GM06990 (cell line): ENCODE results near the gene MYL12B.

Experiments used
- DNase-seq: peaks from one replicate; pipeline ENCODE4 v3.0.0-alpha.2; 2011; ENCODE audit not compliant: insufficient read length; ENCODE audit errors: extremely low read depth
- H3K27me3 ChIP-seq: replicated peaks from 2 replicates; pipeline ENCODE4 v1.6.0; 2011; ENCODE audit warnings: low read length; ENCODE audit not compliant: control insufficient read depth, insufficient read depth
- H3K36me3 ChIP-seq: 2 replicates; pipeline ENCODE4 v1.5.1; 2011; ENCODE audit warnings: low read length; ENCODE audit not compliant: control insufficient read depth, insufficient read depth
- H3K4me3 ChIP-seq: replicated peaks from 2 replicates; pipeline ENCODE4 v1.5.1; 2011; ENCODE audit warnings: low read depth, mild to moderate bottlenecking, control low read depth, low read length
- TF ChIP-seq, protein P1 (sequence below): IDR thresholded peaks from 2 replicates; pipeline ENCODE4 v1.5.1; 2011; ENCODE audit warnings: low read length, control low read depth, mild to moderate bottlenecking, inconsistent platforms; ENCODE audit not compliant: insufficient read depth, poor library complexity, severe bottlenecking

Gene MYL12B

DNA sequence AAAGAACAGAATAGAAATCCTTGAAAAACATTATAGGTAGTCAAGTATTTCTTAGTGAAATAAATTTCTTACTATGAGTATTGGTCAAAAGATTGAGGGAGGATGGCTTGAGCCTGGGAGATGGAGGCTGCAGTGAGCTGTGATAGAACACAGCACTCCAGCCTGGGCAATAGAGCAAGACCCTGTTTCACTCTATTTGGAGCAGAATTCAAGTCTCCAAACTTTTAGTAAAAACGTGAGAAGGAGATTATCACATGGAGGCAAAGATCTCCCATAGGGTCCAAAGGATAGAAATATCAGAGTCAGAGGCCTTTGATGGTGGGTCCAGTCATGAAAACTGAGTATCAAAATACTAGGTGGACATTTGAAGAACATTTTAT lies 16.8 kb upstream of the MYL12B start:
- TF ChIP-seq, protein P1, sequence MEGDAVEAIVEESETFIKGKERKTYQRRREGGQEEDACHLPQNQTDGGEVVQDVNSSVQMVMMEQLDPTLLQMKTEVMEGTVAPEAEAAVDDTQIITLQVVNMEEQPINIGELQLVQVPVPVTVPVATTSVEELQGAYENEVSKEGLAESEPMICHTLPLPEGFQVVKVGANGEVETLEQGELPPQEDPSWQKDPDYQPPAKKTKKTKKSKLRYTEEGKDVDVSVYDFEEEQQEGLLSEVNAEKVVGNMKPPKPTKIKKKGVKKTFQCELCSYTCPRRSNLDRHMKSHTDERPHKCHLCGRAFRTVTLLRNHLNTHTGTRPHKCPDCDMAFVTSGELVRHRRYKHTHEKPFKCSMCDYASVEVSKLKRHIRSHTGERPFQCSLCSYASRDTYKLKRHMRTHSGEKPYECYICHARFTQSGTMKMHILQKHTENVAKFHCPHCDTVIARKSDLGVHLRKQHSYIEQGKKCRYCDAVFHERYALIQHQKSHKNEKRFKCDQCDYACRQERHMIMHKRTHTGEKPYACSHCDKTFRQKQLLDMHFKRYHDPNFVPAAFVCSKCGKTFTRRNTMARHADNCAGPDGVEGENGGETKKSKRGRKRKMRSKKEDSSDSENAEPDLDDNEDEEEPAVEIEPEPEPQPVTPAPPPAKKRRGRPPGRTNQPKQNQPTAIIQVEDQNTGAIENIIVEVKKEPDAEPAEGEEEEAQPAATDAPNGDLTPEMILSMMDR: no peak
- H3K27me3 ChIP-seq: no peaks in the 10 kb centered on the region
- H3K36me3 ChIP-seq: peaks cover 2% of the 10 kb centered on the region
- peak overlapping the region; percentile 89 for H3K4me3 ChIP-seq
- DNase-seq: no peak

DNA sequence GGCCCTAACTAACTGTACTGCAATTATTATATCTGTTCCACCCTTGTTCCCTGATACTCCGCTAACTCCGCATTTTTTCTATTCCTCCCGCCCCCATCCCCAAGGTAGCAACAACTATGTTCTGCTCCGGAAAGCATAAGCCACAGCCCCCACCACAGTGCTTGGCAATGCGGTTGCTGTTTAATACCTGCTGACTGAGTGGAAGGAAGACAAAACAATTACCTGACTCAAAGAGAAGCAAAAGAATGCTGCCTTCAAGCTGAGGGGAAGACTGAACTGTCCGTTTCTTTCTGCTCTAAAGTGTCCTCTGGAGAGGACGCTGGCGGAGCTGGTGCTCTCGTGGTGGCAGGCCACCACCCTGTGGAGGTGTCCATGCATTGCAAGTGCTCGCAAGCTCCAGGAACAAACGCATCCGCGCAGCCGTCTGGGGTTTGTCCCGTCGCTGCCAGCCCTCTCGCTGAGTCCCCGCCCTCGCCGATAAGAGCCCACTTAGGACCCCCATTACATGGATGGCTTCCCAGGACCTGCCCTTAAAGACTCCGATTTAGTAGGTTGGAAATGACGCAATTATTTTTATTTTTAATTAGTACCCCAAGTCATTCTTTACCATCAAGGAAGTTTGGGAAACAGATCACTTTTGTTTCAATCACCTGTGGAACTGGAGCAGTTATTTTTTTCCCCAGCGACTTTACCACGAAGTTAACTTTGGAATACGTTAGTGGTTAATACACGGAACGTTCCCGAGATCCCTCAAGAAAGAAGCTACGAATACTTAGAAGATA lies 15.9 kb upstream of the MYL12B start:
- peak overlapping the region; percentile 89 for H3K4me3 ChIP-seq
- TF ChIP-seq, protein P1: peak; percentile 92
- peaks cover 2% of the 10 kb centered on the region for H3K36me3 ChIP-seq
- no peaks in the 10 kb centered on the region for H3K27me3 ChIP-seq
- peak; percentile 86 for DNase-seq

DNA sequence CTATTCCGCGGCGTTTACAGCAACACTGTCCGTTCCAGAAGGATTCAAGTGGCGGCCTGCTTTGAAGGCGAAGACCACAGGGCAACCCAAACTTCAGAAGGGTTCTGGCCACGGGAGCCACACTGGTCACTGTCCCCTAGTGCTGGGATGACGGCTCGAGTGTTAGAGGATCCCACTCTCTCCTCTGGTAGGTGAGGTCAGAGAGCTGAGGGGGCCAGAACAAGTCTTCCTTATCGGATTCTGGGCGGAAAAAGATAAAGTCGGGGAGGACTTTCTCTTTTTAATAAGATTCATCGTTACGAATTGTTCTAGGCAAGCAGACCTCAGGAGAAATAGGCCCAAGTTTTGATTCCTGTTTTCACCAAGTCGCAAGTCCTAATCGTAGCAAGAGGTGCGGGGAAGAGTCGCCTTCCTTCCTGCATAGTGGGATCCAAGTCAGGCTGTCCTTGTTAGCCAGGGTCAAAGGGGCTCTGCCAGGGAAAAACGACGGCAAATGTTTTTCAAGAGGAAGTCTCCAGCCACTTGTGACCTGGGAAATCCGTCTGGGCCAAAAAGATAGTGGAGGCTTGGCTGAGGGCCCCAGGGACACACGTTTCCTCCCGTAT lies 15.2 kb upstream of the MYL12B start:
- peaks cover 2% of the 10 kb centered on the region for H3K36me3 ChIP-seq
- peak overlapping the region; percentile 89 for H3K4me3 ChIP-seq
- DNase-seq: no peak
- no peaks in the 10 kb centered on the region for H3K27me3 ChIP-seq
- TF ChIP-seq, protein P1: no peak

DNA sequence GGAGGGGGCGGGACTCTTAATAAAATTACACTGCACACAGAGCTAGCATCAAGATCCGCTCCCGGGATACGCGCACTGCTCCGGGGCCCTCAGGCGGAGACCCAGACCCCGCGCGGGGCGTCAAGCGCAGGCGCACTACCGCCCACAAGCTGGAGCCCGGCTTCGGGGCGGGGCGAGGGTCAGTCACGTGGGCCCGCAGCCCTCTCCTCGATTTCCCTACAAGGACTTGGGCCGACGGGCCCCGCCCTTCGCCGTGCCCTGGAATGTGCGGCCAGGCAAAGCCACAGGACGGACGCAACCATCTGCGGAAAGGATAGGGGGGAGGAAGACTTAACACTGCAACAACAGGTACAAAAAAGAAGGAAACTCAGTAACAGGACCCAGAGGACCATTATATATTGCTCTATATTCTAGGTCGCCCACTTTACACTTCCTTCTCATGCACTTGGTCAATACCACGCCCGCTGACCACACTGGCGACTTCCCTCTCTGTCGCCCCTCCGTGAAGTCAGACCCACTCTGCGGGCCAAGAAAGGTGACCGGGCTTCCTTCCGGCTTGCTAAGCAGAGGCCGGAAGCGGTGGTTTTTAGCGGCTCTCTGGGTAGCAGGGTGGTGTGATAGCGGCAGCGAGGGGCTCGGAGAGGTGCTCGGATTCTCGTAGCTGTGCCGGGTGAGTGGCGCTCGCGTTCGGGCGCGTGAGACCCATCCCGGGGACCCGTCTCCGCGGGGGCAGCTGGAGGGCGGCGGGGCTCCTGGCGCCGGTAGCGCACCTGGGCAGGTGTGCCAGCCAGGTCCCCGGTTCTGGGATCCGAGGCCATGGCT lies 14.5 kb upstream of the MYL12B start, which contains the start of gene MYL12A:
MYL12A (plus strand) TSS at position 562 of the 822 bp plus-strand sequence. CDS start 5,447 bp downstream, outside the sequence.
- DNase-seq: peak; percentile 99
- TF ChIP-seq, protein P1: no peak
- no peaks in the 10 kb centered on the region for H3K27me3 ChIP-seq
- H3K4me3 ChIP-seq: peak within 1 kb of the TSS; percentile 89
- H3K36me3 ChIP-seq: peaks cover 2% of the 10 kb centered on the region

DNA sequence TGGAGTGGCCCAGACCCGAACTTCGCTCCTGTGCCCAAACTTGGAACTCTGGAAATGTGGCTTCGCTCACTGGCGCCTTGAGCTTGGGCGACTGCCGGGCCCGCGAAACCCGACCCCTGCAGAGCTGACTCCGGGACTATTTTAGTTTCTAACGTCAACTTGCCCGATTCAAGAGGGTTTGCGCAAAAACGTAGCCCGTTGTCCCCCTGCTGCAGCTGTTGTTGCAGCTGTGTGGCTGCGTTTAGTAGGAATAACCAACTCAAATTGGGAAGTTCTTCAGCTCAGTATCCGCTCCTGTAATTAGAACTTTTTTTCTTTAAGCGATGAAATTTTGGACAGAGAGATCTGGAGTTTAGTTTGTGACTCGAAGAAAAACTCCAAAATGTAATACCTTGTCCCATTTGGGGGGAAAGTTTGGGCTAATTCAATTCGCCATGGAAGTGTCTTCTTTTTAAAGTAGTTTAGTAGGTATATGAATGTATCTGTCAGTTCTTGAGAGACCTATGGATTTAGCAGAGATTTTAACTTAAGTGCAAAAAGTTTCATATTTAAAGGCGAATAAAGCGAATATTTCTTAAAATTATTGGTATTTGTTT lies 13.8 kb upstream of the MYL12B start:
- DNase-seq: no peak
- TF ChIP-seq, protein P1: no peak
- Histone ChIP-seq H3K4me3 (peak overlapping the region; percentile 89), H3K27me3 (no peaks in the 10 kb centered on the region), H3K36me3 (peaks cover 2% of the 10 kb centered on the region)
